ENCODE results near the gene CTSH.

Gene CTSH

GRCh38 chr15:78934655-78935023 is 10.2 kb downstream of the CTSH start:
- CTCF ChIA-PET = interaction anchor here (0.6 kb wide), 1 partner anchor 39 kb away, joined by 3 read pairs; no protein-coding TSS in a partner anchor
- no peak overlapping the region for H3K27ac ChIP-seq
- DNase-seq (ENCODE audit: low spot score) = no peak
- POLR2A ChIA-PET (ENCODE audit: low non-redundant PET) = no interaction called here
- TF ChIP-seq CTCF (conservative IDR thresholded peaks at IDR 0.05; ENCODE audit: low read depth) = no peak

- TF ChIP-seq CTCF (conservative IDR thresholded peaks at IDR 0.05; ENCODE audit: low read depth) = no peak
- DNase-seq (ENCODE audit: low spot score) = no peak
- POLR2A ChIA-PET (ENCODE audit: low non-redundant PET) = no interaction called here
- CTCF ChIA-PET = no interaction called here
- H3K27ac ChIP-seq = no peak overlapping the region
Measured at GRCh38 chr15:78933823-78934654, 10.8 kb downstream of the CTSH start.

DNA sequence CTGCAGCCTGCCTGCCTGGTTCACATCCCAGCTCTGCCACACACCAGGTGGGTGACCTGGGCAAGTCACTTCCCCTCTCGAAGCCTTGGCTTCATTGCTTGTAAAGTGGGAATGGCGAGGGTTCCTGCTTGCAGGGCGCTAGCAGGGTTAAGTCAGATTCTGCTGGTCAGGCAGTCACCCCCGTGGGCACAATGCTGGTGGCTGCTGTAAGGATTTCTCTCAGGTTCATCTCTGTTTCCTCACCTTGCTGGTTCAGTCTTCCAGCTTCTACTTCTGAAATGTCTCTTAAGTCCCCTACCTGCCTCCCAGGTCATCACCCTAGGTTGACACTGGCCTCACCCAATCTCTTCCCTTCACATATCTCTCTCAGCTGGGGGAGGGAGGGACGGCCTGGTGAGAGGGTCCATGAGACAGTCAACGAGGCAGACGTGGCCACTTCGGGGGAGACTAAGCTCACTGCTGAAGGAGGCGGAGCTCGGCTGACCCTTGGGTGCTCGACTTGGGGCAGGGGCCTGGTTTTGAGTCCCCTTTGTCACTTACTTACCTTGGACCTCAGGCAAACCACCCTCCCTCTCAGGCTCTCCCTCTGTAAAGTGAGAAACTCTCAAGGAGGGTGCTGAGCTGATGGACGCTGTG is 11.5 kb downstream of the CTSH start:
- no peak for DNase-seq (ENCODE audit: low spot score)
- no peak overlapping the region for H3K27ac ChIP-seq
- ChIA-PET CTCF (interaction anchor here (0.6 kb wide), 1 partner anchor 290 kb away, joined by 3 read pairs; no protein-coding TSS in a partner anchor), POLR2A (ENCODE audit: low non-redundant PET) (no interaction called here)
- TF ChIP-seq CTCF (conservative IDR thresholded peaks at IDR 0.05; ENCODE audit: low read depth) = no peak

GRCh38 chr15:78932258-78932808 is 12.5 kb downstream of the CTSH start:
- TF ChIP-seq CTCF (conservative IDR thresholded peaks at IDR 0.05; ENCODE audit: low read depth) = no peak
- ChIA-PET CTCF (no interaction called here), POLR2A (ENCODE audit: low non-redundant PET) (no interaction called here)
- DNase-seq (ENCODE audit: low spot score) = no peak
- peak overlapping the region; percentile 88; the same call in 1 of the 2 replicates for H3K27ac ChIP-seq

DNA sequence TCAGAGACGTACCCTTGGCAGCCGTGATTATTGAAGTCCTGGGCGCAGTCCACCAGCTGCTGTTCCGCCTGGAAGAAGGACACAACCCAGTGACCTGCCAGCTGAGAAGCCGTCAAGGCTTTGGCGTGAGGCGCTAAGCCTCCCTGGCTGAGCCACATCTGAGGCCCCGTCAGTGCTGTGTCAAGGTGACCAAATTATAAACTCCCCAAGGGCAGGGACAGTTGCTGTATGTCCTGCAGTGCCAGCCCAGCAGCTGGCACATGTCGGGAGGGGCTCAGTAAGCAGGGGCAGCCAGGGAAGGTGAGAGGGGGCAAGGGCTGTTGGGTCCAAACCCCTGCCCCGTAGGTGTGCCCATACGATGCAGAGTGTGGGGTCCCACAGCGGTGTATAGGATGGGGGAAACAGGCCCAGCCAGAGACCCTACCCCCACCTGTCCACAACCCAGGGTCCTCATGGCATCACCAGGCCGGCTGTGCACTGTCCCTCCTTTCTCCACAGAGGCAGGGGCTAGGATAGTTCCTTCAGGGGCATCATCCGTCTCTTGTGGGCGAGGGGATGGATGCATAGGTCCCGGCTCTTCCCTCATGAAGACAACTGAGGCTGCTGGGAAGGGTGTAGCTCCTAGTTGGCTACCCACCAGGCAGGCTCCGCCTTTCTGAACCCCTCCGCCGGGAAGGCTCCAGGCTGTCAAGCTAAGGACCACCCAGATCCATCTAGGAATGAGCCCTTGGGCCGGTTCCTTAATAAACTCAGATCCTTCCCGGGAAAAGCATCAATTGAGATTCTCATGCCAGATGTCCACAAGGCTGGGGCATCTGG is 13.2 kb downstream of the CTSH start:
- peak overlapping the region; percentile 88 for H3K27ac ChIP-seq
- ChIA-PET POLR2A (ENCODE audit: low non-redundant PET) (interaction anchor here (0.6 kb wide), 1 partner anchor 9 kb away, joined by 7 read pairs; no protein-coding TSS in a partner anchor), CTCF (interaction anchor here (0.7 to 1.5 kb wide), 4 partner anchors 48 to 253 kb away, joined by 3 to 5 read pairs (median 4); no protein-coding TSS in a partner anchor)
- TF ChIP-seq CTCF (conservative IDR thresholded peaks at IDR 0.05; ENCODE audit: low read depth) = no peak
- DNase-seq (ENCODE audit: low spot score) = no peak
